ENCODE data around the gene CCDC200.
"Not testable (repeated sequence)": the region's sequence is repeated elsewhere in the genome, so short reads cannot be mapped to it uniquely, and the experiment has no call there.

Gene CCDC200

GRCh38 chr17:43216369-43216761, 12.1 kb downstream of the CCDC200 start:
- no peak for DNase-seq (ENCODE audit: low read depth)

- DNase-seq (ENCODE audit: low read depth), result no peak
Observed at GRCh38 chr17:43215341-43215740, 13.1 kb downstream of the CCDC200 start.

- DNase-seq (ENCODE audit: low read depth), result no peak
Observed at GRCh38 chr17:43213545-43213944, 14.9 kb downstream of the CCDC200 start.

- DNase-seq (ENCODE audit: low read depth), result no peak
Observed at GRCh38 chr17:43212641-43213490, 15.6 kb downstream of the CCDC200 start.

GRCh38 chr17:43211480-43212402, 16.7 kb downstream of the CCDC200 start, which contains the start of gene TMEM106A:
Gene TMEM106A (plus strand): TSS chr17:43211875. CDS start chr17:43213042, 1,167 bp downstream.
- peak; percentile 42 for DNase-seq (ENCODE audit: low read depth)

- DNase-seq (ENCODE audit: low read depth), result no peak
Observed at GRCh38 chr17:43211123-43211479, 17.3 kb downstream of the CCDC200 start.

- no peak for DNase-seq (ENCODE audit: low read depth)
Observed at GRCh38 chr17:43210576-43210975, 17.8 kb downstream of the CCDC200 start.

GRCh38 chr17:43203013-43203412, 25.4 kb downstream of the CCDC200 start:
- DNase-seq (ENCODE audit: low read depth), result not testable (repeated sequence)

- no peak for DNase-seq (ENCODE audit: low read depth)
Observed at GRCh38 chr17:43200127-43200526, 28.3 kb downstream of the CCDC200 start.

- DNase-seq (ENCODE audit: low read depth), result no peak
Observed at GRCh38 chr17:43199633-43200032, 28.8 kb downstream of the CCDC200 start.

GRCh38 chr17:43193251-43193650, 35.2 kb downstream of the CCDC200 start:
- no peak for DNase-seq (ENCODE audit: low read depth)

GRCh38 chr17:43186656-43187055, 41.8 kb downstream of the CCDC200 start:
- not testable (repeated sequence) for DNase-seq (ENCODE audit: low read depth)

- no peak for DNase-seq (ENCODE audit: low read depth)
Observed at GRCh38 chr17:43183921-43184320, 44.5 kb downstream of the CCDC200 start.

- DNase-seq (ENCODE audit: low read depth), result no peak
Observed at GRCh38 chr17:43176119-43176570, 52.3 kb downstream of the CCDC200 start.

GRCh38 chr17:43175213-43176118, 53.0 kb downstream of the CCDC200 start:
- DNase-seq (ENCODE audit: low read depth), result no peak

- peak; percentile 82 for DNase-seq (ENCODE audit: low read depth)
Observed at GRCh38 chr17:43171586-43172487, 56.6 kb downstream of the CCDC200 start.
